ENCODE results near the gene ORC5. TPM values are rescaled to one million over a fixed set of nuclear protein-coding genes. Genes with fewer than 3 reads are reported as not detected.

Gene ORC5
- total and polyA plus RNA-seq, 2 experiments from 2014 or later: 10.9 to 89.0 TPM

DNA sequence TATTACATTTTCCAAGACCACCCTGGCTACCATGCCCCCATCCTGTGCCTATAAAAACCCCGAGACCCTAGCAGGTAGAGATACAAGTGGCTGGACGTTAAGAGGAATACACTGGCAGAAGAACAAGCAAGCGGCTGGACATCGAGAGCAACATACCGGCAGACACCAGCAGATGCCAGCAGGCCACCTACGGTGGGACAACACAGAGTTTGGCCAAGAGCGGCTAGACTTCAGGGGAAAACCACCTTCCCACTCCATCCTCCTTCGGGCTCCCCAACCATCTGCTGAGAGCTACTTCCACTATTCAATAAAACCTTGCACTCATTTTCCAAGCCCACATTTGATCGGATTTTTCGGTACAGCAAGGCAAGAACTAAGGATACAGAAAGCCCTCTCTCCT, 70.3 kb downstream of the ORC5 start:
- no peaks in the 10 kb centered on the region for H3K36me3 ChIP-seq (ENCODE audit: insufficient read depth)
- 0 out of 2 replicates have a peak, but pooled peaks cover 3% of the 10 kb centered on the region for H3K4me1 ChIP-seq (ENCODE audit: insufficient read depth)
- no peaks in the 10 kb centered on the region for H3F3A ChIP-seq (replicated peaks; ENCODE audit: low read depth)
- ATAC-seq: no peak
- no peak for DNase-seq (ENCODE audit: low spot score)
- Mint-ChIP-seq H3K36me3 (ENCODE audit: low read depth) (peaks cover 7% of the 10 kb centered on the region; the same call in 1 of the 3 replicates), H3K4me1 (peaks cover 5% of the 10 kb centered on the region; the same call in 1 of the 3 replicates), H3K9me3 (no peaks in the 10 kb centered on the region), H3K4me3 (no peak overlapping the region), H3K27ac (no peak overlapping the region), H3K27me3 (ENCODE audit: insufficient read depth, low read depth, poor library complexity) (peaks cover 2% of the 10 kb centered on the region)
- TF ChIP-seq POLR2AphosphoS5 (IDR thresholded peaks at IDR 0.05; ENCODE audit: low read depth) (no peak), ZNF114 (CRISPR knock-in tag; IDR thresholded peaks at IDR 0.05) (no peak), EZH2phosphoT487 (IDR thresholded peaks at IDR 0.05; ENCODE audit: unreplicated experiment) (no peak), REST (IDR thresholded peaks at IDR 0.05; ENCODE audit: unreplicated experiment) (no peak), CREB1 (CRISPR knock-in tag; IDR thresholded peaks at IDR 0.05; ENCODE audit: low read depth) (no peak), JUNB (IDR thresholded peaks at IDR 0.05; ENCODE audit: unreplicated experiment) (no peak), EZH2 (IDR thresholded peaks at IDR 0.05; ENCODE audit: low read depth, unreplicated experiment) (no peak), NANOG (IDR thresholded peaks at IDR 0.05; ENCODE audit: borderline replicate concordance) (no peak)
- TF ChIP-seq, protein P1, sequence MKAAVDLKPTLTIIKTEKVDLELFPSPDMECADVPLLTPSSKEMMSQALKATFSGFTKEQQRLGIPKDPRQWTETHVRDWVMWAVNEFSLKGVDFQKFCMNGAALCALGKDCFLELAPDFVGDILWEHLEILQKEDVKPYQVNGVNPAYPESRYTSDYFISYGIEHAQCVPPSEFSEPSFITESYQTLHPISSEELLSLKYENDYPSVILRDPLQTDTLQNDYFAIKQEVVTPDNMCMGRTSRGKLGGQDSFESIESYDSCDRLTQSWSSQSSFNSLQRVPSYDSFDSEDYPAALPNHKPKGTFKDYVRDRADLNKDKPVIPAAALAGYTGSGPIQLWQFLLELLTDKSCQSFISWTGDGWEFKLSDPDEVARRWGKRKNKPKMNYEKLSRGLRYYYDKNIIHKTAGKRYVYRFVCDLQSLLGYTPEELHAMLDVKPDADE (IDR thresholded peaks at IDR 0.05): no peak
- TF ChIP-seq, protein P2, sequence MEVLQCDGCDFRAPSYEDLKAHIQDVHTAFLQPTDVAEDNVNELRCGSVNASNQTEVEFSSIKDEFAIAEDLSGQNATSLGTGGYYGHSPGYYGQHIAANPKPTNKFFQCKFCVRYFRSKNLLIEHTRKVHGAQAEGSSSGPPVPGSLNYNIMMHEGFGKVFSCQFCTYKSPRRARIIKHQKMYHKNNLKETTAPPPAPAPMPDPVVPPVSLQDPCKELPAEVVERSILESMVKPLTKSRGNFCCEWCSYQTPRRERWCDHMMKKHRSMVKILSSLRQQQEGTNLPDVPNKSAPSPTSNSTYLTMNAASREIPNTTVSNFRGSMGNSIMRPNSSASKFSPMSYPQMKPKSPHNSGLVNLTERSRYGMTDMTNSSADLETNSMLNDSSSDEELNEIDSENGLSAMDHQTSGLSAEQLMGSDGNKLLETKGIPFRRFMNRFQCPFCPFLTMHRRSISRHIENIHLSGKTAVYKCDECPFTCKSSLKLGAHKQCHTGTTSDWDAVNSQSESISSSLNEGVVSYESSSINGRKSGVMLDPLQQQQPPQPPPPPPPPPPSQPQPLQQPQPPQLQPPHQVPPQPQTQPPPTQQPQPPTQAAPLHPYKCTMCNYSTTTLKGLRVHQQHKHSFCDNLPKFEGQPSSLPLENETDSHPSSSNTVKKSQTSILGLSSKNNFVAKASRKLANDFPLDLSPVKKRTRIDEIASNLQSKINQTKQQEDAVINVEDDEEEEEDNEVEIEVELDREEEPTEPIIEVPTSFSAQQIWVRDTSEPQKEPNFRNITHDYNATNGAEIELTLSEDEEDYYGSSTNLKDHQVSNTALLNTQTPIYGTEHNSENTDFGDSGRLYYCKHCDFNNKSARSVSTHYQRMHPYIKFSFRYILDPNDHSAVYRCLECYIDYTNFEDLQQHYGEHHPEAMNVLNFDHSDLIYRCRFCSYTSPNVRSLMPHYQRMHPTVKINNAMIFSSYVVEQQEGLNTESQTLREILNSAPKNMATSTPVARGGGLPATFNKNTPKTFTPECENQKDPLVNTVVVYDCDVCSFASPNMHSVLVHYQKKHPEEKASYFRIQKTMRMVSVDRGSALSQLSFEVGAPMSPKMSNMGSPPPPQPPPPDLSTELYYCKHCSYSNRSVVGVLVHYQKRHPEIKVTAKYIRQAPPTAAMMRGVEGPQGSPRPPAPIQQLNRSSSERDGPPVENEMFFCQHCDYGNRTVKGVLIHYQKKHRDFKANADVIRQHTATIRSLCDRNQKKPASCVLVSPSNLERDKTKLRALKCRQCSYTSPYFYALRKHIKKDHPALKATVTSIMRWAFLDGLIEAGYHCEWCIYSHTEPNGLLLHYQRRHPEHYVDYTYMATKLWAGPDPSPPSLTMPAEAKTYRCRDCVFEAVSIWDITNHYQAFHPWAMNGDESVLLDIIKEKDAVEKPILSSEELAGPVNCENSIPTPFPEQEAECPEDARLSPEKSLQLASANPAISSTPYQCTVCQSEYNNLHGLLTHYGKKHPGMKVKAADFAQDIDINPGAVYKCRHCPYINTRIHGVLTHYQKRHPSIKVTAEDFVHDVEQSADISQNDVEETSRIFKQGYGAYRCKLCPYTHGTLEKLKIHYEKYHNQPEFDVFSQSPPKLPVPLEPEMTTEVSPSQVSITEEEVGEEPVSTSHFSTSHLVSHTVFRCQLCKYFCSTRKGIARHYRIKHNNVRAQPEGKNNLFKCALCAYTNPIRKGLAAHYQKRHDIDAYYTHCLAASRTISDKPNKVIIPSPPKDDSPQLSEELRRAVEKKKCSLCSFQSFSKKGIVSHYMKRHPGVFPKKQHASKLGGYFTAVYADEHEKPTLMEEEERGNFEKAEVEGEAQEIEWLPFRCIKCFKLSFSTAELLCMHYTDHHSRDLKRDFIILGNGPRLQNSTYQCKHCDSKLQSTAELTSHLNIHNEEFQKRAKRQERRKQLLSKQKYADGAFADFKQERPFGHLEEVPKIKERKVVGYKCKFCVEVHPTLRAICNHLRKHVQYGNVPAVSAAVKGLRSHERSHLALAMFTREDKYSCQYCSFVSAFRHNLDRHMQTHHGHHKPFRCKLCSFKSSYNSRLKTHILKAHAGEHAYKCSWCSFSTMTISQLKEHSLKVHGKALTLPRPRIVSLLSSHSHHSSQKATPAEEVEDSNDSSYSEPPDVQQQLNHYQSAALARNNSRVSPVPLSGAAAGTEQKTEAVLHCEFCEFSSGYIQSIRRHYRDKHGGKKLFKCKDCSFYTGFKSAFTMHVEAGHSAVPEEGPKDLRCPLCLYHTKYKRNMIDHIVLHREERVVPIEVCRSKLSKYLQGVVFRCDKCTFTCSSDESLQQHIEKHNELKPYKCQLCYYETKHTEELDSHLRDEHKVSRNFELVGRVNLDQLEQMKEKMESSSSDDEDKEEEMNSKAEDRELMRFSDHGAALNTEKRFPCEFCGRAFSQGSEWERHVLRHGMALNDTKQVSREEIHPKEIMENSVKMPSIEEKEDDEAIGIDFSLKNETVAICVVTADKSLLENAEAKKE (CRISPR knock-in tag; IDR thresholded peaks at IDR 0.05): no peak
- H3K27ac ChIP-seq (ENCODE audit: low read depth): no peak overlapping the region
- H3K27me3 ChIP-seq (ENCODE audit: insufficient read depth): no peaks in the 10 kb centered on the region
- no peak overlapping the region for H3K4me3 ChIP-seq
- no peak overlapping the region for H2AFZ ChIP-seq
- no peaks in the 10 kb centered on the region for H4K20me1 ChIP-seq (replicated peaks; ENCODE audit: insufficient read depth)
- H3K4me2 ChIP-seq: no peak overlapping the region
- no peaks in the 10 kb centered on the region for H3K9me2 ChIP-seq (ENCODE audit: insufficient read depth)
- H3K79me2 ChIP-seq (replicated peaks; ENCODE audit: insufficient read depth): no peaks in the 10 kb centered on the region
